ENCODE results near the gene DLL3. TPM values are rescaled to one million over a fixed set of nuclear protein-coding genes. Genes with fewer than 3 reads are reported as not detected.
"Not testable (repeated sequence)": the region's sequence is repeated elsewhere in the genome, so short reads cannot be mapped to it uniquely, and the experiment has no call there.

DLL3 gene
- total and polyA plus RNA-seq, 2 experiments from 2014 or later = 9.8 to 15.6 TPM

DNA sequence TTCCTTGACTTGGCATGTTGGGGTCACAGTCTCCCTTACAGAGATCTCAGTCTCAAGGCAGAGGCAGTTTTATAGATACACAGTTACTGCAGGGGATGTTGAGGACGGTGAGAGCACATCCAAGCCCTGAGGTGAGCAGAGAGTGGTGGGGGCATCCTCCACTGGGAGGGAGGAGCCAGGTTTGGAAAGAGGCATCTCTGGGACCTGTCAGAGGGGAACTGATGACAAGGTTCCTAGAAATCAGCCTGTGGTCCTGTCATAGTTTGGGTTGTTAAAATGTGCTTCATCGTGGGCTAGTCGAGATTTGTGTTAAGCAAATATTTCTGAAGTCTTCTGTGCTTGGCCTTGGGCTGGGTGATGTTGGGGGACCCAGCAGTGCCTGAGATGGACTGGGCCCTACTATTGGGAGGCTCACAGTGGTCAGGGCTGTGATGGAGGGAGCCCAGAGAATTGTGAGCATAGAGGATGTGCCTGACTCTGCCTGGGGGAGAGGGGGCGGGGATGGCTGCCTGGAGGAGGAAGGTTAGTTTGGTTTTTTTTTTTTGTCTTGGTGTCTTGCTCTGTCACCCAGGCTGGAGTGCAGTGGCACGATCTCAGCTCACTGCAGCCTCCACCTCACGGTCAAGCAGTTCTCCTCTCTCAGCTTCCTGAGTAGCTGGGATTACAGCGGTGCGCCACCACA is 49.5 kb upstream of the DLL3 start (continued):
- TF ChIP-seq, protein P1, sequence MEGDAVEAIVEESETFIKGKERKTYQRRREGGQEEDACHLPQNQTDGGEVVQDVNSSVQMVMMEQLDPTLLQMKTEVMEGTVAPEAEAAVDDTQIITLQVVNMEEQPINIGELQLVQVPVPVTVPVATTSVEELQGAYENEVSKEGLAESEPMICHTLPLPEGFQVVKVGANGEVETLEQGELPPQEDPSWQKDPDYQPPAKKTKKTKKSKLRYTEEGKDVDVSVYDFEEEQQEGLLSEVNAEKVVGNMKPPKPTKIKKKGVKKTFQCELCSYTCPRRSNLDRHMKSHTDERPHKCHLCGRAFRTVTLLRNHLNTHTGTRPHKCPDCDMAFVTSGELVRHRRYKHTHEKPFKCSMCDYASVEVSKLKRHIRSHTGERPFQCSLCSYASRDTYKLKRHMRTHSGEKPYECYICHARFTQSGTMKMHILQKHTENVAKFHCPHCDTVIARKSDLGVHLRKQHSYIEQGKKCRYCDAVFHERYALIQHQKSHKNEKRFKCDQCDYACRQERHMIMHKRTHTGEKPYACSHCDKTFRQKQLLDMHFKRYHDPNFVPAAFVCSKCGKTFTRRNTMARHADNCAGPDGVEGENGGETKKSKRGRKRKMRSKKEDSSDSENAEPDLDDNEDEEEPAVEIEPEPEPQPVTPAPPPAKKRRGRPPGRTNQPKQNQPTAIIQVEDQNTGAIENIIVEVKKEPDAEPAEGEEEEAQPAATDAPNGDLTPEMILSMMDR (conservative IDR thresholded peaks at IDR 0.05; ENCODE audit: low read depth in 2 of 2) = no peak
- TF ChIP-seq CREB1 (CRISPR knock-in tag; IDR thresholded peaks at IDR 0.05; ENCODE audit: low read depth) (no peak), STAT1 (IDR thresholded peaks at IDR 0.05; ENCODE audit: unreplicated experiment) (no peak), ZNF114 (CRISPR knock-in tag; IDR thresholded peaks at IDR 0.05) (no peak), EZH2phosphoT487 (IDR thresholded peaks at IDR 0.05; ENCODE audit: unreplicated experiment) (no peak), ZNF331 (CRISPR knock-in tag; IDR thresholded peaks at IDR 0.05; ENCODE audit: low read depth) (no peak), EZH2 (IDR thresholded peaks at IDR 0.05; ENCODE audit: low read depth, unreplicated experiment) (no peak)
- TF ChIP-seq, protein P2, sequence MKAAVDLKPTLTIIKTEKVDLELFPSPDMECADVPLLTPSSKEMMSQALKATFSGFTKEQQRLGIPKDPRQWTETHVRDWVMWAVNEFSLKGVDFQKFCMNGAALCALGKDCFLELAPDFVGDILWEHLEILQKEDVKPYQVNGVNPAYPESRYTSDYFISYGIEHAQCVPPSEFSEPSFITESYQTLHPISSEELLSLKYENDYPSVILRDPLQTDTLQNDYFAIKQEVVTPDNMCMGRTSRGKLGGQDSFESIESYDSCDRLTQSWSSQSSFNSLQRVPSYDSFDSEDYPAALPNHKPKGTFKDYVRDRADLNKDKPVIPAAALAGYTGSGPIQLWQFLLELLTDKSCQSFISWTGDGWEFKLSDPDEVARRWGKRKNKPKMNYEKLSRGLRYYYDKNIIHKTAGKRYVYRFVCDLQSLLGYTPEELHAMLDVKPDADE (IDR thresholded peaks at IDR 0.05) = no peak
- TF ChIP-seq, protein P3, sequence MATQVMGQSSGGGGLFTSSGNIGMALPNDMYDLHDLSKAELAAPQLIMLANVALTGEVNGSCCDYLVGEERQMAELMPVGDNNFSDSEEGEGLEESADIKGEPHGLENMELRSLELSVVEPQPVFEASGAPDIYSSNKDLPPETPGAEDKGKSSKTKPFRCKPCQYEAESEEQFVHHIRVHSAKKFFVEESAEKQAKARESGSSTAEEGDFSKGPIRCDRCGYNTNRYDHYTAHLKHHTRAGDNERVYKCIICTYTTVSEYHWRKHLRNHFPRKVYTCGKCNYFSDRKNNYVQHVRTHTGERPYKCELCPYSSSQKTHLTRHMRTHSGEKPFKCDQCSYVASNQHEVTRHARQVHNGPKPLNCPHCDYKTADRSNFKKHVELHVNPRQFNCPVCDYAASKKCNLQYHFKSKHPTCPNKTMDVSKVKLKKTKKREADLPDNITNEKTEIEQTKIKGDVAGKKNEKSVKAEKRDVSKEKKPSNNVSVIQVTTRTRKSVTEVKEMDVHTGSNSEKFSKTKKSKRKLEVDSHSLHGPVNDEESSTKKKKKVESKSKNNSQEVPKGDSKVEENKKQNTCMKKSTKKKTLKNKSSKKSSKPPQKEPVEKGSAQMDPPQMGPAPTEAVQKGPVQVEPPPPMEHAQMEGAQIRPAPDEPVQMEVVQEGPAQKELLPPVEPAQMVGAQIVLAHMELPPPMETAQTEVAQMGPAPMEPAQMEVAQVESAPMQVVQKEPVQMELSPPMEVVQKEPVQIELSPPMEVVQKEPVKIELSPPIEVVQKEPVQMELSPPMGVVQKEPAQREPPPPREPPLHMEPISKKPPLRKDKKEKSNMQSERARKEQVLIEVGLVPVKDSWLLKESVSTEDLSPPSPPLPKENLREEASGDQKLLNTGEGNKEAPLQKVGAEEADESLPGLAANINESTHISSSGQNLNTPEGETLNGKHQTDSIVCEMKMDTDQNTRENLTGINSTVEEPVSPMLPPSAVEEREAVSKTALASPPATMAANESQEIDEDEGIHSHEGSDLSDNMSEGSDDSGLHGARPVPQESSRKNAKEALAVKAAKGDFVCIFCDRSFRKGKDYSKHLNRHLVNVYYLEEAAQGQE (IDR thresholded peaks at IDR 0.05; ENCODE audit: unreplicated experiment) = no peak

DNA sequence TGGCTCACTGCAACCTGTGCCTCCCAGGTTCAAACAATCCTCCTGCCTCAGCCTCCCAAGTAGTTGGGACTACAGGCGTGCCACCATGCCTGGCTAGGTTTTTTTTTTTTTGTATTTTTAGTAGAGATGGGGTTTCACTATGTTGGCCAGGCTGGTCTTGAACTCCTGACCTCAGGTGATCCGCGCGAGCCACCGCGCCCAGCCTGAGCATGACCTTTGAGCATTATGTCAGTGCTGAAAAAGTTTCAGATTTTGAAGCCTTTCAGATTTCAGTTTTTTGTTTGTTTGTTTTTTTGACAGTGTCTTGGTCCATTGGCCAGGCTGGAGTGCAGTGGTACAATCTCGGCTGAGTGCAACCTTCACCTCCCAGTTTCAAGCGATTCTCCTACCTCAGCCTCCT is 47.5 kb upstream of the DLL3 start:
- H3K9me3 Mint-ChIP-seq; H3K27ac ChIP-seq (ENCODE audit: low read depth); H3K4me3 Mint-ChIP-seq; H3K27me3 Mint-ChIP-seq (ENCODE audit: insufficient read depth, low read depth, poor library complexity); H3K4me2 ChIP-seq; ATAC-seq; H3K27me3 ChIP-seq (ENCODE audit: insufficient read depth); H2AFZ ChIP-seq; H3K4me1 Mint-ChIP-seq; H3K9me2 ChIP-seq (ENCODE audit: insufficient read depth); DNase-seq (ENCODE audit: low spot score); H3K4me3 ChIP-seq; H3K36me3 ChIP-seq (ENCODE audit: insufficient read depth); H3K27ac Mint-ChIP-seq; H3K4me1 ChIP-seq (ENCODE audit: insufficient read depth); H3F3A ChIP-seq (replicated peaks; ENCODE audit: low read depth): not testable (repeated sequence)
- H4K20me1 ChIP-seq (replicated peaks; ENCODE audit: insufficient read depth) = peaks cover 31% of the 10 kb centered on the region
- H3K79me2 ChIP-seq (replicated peaks; ENCODE audit: insufficient read depth) = peaks cover 95% of the 10 kb centered on the region
- H3K36me3 Mint-ChIP-seq (ENCODE audit: low read depth) = peaks cover 47% of the 10 kb centered on the region
